Measurements from ENCODE around the gene ADAMTS2. TPM values are rescaled to one million over a fixed set of nuclear protein-coding genes. Genes with fewer than 3 reads are reported as not detected.

Gene ADAMTS2
- 6.4 and 8.1 TPM in 2 replicates for total RNA-seq (2014; rRNA removed; shearing (Covaris generic))
- polyA plus RNA-seq (2016; fragmentation: Nextera tagmentation; extraction: Ambion mirVana), result 1.6 and 2.1 TPM in 2 replicates
- long read RNA-seq, partial matches to known transcripts, result 1 of 4 reads
- long read RNA-seq, other reads (novel, unspliced or antisense), result 3 of 4 reads

DNA sequence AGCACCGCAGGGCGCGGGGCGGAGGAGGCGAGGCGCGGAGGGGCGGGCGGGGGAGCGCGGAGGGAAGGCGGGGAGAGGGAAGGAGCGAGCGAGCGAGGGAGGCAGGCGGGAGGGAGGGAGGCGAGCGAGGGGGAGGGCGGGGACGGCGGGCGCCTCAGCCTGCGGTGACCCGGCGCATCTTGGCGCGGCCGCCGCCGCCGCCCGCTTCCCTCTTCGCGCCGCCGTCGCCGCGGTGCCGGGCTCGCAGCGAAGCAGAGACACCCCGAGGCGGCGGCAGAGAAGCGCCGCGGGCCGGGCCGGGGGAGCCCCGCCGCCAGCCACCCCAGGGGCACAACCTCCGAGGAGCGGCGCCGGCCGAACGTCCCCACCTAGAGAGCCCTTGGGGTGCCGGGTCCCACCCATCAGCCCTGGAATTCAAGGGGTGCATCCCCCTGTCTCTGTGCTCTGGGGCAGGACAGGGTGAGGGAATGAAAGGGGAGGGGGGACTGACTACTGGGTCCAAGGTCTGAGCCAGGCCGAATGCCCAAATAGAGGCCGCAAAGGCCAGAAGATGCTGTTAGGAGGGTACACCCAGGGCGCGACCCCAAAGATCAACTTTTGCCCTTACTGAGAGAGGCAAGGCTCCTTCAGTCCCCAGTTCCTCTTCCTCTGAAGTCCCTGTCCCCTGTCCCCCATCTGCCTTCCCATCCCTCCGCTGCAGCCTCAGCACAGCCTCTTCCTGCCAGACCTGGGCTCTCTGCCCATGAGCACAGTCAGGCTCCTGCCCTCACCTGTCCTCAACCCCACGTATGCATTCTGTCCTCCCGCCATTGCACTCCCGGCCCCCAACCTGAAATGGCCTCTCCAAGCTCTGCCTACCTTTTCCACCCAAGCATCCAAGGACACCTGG is at the start of gene ADAMTS2:
Gene ADAMTS2 (minus strand): TSS at position 29 of the 889 bp plus-strand sequence. CDS start 133 bp downstream, outside the sequence.
- no peaks in the 10 kb centered on the region for H3K79me2 ChIP-seq (replicated peaks; ENCODE audit: insufficient read depth)

GRCh38 chr5:179393078-179393477 is 47.8 kb upstream of the ADAMTS2 start:
- H3K79me2 ChIP-seq (replicated peaks; ENCODE audit: insufficient read depth), result no peaks in the 10 kb centered on the region
- no peak overlapping the region for H3K4me3 ChIP-seq
- Mint-ChIP-seq H3K4me1 (no peaks in the 10 kb centered on the region), H3K9me3 (peaks cover 77% of the 10 kb centered on the region), H3K36me3 (ENCODE audit: low read depth) (peaks cover 15% of the 10 kb centered on the region), H3K4me3 (no peak overlapping the region), H3K27ac (no peak overlapping the region), H3K27me3 (ENCODE audit: insufficient read depth, low read depth, poor library complexity) (peaks cover 3% of the 10 kb centered on the region)
- H4K20me1 ChIP-seq (replicated peaks; ENCODE audit: insufficient read depth), result no peaks in the 10 kb centered on the region
- ATAC-seq (no peak), DNase-seq (ENCODE audit: low spot score) (no peak)
- TF ChIP-seq, protein P1, sequence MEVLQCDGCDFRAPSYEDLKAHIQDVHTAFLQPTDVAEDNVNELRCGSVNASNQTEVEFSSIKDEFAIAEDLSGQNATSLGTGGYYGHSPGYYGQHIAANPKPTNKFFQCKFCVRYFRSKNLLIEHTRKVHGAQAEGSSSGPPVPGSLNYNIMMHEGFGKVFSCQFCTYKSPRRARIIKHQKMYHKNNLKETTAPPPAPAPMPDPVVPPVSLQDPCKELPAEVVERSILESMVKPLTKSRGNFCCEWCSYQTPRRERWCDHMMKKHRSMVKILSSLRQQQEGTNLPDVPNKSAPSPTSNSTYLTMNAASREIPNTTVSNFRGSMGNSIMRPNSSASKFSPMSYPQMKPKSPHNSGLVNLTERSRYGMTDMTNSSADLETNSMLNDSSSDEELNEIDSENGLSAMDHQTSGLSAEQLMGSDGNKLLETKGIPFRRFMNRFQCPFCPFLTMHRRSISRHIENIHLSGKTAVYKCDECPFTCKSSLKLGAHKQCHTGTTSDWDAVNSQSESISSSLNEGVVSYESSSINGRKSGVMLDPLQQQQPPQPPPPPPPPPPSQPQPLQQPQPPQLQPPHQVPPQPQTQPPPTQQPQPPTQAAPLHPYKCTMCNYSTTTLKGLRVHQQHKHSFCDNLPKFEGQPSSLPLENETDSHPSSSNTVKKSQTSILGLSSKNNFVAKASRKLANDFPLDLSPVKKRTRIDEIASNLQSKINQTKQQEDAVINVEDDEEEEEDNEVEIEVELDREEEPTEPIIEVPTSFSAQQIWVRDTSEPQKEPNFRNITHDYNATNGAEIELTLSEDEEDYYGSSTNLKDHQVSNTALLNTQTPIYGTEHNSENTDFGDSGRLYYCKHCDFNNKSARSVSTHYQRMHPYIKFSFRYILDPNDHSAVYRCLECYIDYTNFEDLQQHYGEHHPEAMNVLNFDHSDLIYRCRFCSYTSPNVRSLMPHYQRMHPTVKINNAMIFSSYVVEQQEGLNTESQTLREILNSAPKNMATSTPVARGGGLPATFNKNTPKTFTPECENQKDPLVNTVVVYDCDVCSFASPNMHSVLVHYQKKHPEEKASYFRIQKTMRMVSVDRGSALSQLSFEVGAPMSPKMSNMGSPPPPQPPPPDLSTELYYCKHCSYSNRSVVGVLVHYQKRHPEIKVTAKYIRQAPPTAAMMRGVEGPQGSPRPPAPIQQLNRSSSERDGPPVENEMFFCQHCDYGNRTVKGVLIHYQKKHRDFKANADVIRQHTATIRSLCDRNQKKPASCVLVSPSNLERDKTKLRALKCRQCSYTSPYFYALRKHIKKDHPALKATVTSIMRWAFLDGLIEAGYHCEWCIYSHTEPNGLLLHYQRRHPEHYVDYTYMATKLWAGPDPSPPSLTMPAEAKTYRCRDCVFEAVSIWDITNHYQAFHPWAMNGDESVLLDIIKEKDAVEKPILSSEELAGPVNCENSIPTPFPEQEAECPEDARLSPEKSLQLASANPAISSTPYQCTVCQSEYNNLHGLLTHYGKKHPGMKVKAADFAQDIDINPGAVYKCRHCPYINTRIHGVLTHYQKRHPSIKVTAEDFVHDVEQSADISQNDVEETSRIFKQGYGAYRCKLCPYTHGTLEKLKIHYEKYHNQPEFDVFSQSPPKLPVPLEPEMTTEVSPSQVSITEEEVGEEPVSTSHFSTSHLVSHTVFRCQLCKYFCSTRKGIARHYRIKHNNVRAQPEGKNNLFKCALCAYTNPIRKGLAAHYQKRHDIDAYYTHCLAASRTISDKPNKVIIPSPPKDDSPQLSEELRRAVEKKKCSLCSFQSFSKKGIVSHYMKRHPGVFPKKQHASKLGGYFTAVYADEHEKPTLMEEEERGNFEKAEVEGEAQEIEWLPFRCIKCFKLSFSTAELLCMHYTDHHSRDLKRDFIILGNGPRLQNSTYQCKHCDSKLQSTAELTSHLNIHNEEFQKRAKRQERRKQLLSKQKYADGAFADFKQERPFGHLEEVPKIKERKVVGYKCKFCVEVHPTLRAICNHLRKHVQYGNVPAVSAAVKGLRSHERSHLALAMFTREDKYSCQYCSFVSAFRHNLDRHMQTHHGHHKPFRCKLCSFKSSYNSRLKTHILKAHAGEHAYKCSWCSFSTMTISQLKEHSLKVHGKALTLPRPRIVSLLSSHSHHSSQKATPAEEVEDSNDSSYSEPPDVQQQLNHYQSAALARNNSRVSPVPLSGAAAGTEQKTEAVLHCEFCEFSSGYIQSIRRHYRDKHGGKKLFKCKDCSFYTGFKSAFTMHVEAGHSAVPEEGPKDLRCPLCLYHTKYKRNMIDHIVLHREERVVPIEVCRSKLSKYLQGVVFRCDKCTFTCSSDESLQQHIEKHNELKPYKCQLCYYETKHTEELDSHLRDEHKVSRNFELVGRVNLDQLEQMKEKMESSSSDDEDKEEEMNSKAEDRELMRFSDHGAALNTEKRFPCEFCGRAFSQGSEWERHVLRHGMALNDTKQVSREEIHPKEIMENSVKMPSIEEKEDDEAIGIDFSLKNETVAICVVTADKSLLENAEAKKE (CRISPR knock-in tag; IDR thresholded peaks at IDR 0.05), result no peak
- TF ChIP-seq POLR2AphosphoS5 (IDR thresholded peaks at IDR 0.05; ENCODE audit: low read depth) (no peak), CTCF (conservative IDR thresholded peaks at IDR 0.05; ENCODE audit: low read depth in 2 of 2) (no peak), CREB1 (CRISPR knock-in tag; IDR thresholded peaks at IDR 0.05; ENCODE audit: low read depth) (no peak)
- TF ChIP-seq, protein P2, sequence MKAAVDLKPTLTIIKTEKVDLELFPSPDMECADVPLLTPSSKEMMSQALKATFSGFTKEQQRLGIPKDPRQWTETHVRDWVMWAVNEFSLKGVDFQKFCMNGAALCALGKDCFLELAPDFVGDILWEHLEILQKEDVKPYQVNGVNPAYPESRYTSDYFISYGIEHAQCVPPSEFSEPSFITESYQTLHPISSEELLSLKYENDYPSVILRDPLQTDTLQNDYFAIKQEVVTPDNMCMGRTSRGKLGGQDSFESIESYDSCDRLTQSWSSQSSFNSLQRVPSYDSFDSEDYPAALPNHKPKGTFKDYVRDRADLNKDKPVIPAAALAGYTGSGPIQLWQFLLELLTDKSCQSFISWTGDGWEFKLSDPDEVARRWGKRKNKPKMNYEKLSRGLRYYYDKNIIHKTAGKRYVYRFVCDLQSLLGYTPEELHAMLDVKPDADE (IDR thresholded peaks at IDR 0.05), result no peak
- no peak overlapping the region for H2AFZ ChIP-seq
- H3K9me2 ChIP-seq (ENCODE audit: insufficient read depth), result no peaks in the 10 kb centered on the region
- no peaks in the 10 kb centered on the region for H3K36me3 ChIP-seq (ENCODE audit: insufficient read depth)
- H3K4me1 ChIP-seq (ENCODE audit: insufficient read depth), result no peaks in the 10 kb centered on the region
- H3K27me3 ChIP-seq (ENCODE audit: insufficient read depth), result no peaks in the 10 kb centered on the region
- H3K4me2 ChIP-seq, result no peak overlapping the region
- H3F3A ChIP-seq (replicated peaks; ENCODE audit: low read depth), result no peaks in the 10 kb centered on the region
- H3K27ac ChIP-seq (ENCODE audit: low read depth), result no peak overlapping the region

More for the DNA sequence above, at the start of gene ADAMTS2:
- Histone ChIP-seq H3K27me3 (ENCODE audit: insufficient read depth) (peaks cover 55% of the 10 kb centered on the region), H3K36me3 (ENCODE audit: insufficient read depth) (no peaks in the 10 kb centered on the region), H3F3A (replicated peaks; ENCODE audit: low read depth) (0 out of 2 replicates have a peak, but pooled peaks cover 6% of the 10 kb centered on the region), H4K20me1 (replicated peaks; ENCODE audit: insufficient read depth) (no peaks in the 10 kb centered on the region; the same call in 1 of the 2 replicates), H2AFZ (peak within 1 kb of the TSS; percentile 99), H3K4me3 (peak within 1 kb of the TSS; percentile 83), H3K9me2 (ENCODE audit: insufficient read depth) (no peaks in the 10 kb centered on the region), H3K27ac (ENCODE audit: low read depth) (no peak within 1 kb of the TSS), H3K4me2 (peak within 1 kb of the TSS; percentile 99), H3K4me1 (ENCODE audit: insufficient read depth) (peaks cover 19% of the 10 kb centered on the region; the same call in 1 of the 2 replicates)
- ATAC-seq, result peak; percentile 8; the same call in 2 of the 3 replicates
- H3K27me3 Mint-ChIP-seq (ENCODE audit: insufficient read depth, low read depth, poor library complexity), result peaks cover 54% of the 10 kb centered on the region
- DNase-seq (ENCODE audit: low spot score), result peak; percentile 83
- H3K4me3 Mint-ChIP-seq, result peak within 1 kb of the TSS; percentile 74
- H3K9me3 Mint-ChIP-seq, result peaks cover 2% of the 10 kb centered on the region; the same call in 2 of the 3 replicates
- TF ChIP-seq ZNF331 (CRISPR knock-in tag; IDR thresholded peaks at IDR 0.05; ENCODE audit: low read depth) (no peak), EZH2 (IDR thresholded peaks at IDR 0.05; ENCODE audit: low read depth, unreplicated experiment) (peak; percentile 41), POLR2AphosphoS5 (IDR thresholded peaks at IDR 0.05; ENCODE audit: low read depth) (no peak)
- peaks cover 17% of the 10 kb centered on the region for H3K4me1 Mint-ChIP-seq
- no peak within 1 kb of the TSS for H3K27ac Mint-ChIP-seq
- H3K36me3 Mint-ChIP-seq (ENCODE audit: low read depth), result no peaks in the 10 kb centered on the region; the same call in 2 of the 3 replicates

Measured in GM23338 (cell line).